Measurements from ENCODE around the gene AATK.
A peak's percentile ranks its signal among the peaks of the same experiment; 100 is the strongest.
"Not testable (repeated sequence)": the region's sequence is repeated elsewhere in the genome, so short reads cannot be mapped to it uniquely, and the experiment has no call there.

Gene AATK

DNA sequence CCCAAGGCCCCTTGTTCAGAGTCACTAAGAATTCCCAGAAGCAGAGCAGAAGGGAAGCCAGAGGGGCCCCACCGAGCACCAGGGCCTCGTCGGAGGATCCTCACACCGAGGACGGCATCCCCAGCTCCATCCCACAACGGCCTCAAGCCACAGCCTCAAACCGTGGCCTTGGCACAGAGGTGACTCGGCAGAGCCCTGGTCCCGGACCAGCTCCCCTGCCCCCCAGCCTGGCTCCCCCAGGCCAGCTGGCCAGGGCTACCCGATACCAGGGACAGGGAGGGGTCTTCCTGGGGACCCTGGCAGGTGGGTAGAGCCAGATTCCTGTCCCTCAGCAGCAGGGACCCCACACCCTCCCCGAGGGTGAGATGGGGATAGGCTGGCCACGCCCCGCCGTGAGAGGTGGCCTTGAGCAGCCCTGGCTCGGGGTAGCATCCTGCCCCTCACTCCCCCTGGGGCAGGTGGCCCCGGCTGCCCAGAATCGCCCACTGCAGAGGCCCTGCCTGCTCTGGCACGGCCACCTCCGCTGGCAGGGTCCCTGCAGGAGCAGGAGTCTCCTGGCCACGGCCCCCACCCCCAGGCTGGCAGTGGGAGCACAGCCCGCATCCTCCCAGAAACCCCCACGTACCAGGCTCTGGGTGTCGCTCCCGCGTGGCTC is 6.3 kb downstream of the AATK start:
- DNase-seq = no peak

DNA sequence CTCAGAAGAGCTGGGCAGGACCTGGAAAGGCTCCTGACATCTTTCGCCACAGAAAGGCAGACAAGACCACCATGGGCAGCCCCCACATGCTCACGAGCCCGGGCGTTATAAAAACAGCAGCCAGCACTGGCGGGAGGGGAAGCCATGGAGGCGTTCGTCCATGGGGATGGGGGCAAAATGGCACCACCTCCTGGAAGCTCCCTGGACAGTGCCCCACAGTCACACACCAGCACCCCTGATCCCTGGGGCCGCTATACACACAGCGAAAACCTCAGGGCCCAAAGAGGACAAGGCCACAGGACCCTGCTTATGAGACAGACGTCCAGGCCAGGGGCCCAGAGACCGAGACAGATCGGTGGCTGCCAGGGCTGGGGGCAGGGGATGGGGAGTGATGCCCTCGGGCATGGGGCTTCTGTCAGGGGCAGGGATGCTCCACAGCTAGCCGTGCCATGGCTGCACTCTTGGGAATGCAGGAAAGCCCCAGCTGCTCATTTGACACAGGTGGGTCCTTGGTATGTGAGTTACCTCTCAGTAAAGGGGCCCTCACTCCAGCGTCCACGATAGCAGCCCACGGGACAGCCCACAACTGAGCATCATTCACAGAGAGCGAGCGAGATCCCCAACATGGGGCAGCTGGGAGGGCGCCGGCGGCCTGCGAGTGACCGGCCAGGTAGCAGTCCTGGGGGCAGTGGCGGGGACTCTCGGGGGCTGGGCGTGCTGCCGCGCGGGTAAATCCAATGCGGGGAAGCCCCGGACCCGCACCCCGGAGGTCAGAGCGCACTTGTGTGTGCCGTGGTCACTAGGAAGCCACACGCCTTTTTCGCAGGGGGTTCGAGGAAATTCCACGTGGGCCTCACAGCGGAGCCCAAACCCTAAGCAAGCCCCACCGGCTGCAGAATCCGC is 7.1 kb downstream of the AATK start:
- DNase-seq = no peak

DNA sequence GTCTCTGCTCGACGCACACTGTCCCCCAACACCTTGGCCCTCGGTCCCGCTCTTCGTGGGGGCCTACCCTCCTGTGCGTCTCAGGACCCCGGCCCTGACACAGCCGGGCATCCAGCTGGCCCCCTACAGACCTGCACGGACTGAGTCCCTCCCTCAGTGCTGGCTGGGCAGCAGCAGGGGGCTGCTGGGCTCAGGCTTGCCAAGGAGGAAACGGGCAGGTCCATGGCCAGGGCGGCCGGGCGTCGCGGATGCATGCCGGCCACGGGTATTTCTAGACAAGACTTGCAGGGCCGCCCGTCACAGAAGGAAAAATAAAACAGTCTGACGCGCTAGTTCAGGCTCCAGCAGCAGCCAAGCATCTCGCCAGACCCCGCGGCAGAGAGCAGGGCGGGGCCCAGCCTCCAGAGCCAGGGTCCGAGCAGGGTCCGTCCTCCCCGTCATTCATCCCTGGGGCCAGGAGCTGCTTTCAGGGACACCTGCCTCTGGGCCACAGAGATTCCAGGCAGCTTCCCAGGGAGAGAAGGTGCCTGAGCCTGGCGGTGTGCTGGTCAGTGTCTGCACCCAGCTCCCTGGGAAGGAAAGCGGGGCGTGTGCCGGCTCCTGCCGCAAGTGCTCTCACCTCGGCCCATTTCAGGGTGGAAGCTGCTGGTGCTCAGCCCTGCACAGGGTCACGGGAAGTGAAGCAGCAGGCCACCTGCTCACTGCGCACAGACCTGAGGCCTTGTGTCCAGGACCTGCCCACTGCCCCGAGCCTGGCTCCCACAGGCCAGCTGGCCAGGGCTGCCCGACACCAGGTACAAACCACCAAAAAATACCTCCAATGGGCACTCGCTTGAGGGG is 8.0 kb downstream of the AATK start:
- no peak for DNase-seq

DNA sequence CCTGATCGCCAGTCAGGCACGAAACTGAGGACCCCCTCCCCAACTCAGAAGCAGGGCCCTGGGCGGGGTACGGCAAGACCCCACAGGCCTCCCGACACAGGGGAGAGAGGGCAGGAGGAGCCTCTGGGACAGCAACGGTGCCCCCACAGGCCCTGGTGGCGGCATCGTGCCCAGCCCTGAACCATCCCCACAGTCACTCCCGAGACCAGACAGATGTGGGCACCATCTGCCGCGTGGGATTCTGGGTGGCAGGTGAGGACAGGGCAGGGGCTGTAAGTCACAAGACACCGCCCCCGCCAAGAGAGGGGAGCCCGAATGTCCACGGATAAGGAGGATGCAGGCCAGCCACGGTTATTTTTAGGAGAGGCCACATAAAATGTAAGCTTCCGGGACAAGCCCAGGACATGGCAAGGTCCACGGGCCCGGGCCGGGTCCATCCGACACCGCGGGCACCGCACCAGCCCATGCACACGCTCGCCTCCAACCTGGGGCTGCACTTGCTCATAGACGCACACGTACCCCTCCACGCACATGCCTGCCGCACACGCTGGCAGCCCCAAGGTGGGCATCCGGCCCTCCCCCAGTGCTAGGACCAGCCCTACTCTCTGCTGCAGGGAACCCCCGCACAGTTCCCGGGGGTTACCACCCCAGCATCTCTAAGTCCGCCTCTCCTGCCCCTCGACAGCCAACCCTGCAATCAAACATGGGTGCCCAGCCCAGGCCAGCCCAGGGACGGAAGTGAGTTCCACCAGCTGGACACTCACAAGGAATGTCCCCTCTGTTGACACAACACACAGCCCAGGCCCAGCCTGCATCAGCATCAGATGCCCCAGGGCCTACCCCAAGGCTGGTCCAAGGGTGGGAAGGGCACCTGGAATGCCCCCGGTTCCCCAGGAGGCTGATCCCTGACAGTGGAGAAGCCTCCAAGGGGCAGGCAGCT is 8.9 kb downstream of the AATK start:
- no peak for DNase-seq

DNA sequence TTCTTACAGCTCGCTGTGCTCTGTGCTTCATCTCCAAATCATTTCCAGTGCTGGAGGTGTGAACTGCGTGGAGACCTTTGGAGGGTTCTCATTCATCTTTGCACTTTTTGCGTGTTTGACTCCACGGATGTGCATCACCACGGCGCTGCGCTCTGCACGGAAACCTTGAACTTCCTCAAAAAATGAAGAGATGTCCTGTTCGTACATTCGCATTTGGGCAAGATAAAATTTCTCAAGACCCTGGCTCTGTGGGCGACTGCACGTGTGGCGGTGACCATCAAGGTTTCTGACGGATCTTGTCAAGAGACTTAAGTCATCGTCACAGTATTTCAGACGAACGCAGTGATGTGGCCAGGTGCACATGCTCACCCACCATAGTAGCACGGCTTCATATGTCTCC is 11.1 kb downstream of the AATK start:
- DNase-seq = no peak

DNA sequence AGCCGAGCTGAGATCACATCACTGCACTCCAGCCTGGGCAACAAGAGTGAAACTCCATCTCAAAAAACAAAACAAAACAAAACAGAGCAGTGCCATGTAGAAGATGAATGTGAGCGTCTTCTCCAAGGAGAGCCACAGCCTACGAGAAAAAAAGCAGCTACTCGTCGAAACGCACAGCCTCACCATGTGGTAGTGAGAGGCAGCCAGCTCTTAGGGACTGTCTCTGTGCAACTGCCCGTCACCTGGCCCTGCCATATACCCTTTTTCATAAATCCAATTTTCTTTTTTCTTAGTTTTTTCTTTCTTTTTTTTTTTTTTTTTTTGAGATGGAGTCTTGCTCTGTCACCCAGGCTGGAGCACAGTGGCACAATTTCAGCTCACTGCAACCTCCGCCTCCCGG is 12.0 kb downstream of the AATK start:
- DNase-seq = not testable (repeated sequence)

DNA sequence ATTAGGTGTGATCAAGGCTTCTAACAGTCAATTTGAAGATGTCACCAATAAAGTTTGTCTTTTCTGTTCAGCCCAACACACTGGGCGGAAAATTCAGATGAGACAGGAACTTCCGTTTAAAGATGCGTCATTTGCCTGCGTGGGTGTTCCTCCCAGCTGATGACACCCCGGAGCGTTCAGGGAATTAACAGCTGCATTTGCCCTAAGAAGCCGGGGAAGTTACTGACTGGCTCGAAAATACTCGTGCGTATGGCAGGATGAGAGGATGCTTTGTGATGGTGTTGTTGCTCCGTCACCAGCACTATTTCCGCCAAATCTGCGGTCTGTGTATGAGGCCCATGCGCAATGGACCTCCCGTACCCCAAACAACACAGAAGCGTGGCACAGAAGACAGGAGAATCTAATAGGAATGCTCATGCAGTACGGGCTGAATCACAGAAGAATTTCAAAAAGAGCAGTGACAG is 12.6 kb downstream of the AATK start:
- DNase-seq = no peak

DNA sequence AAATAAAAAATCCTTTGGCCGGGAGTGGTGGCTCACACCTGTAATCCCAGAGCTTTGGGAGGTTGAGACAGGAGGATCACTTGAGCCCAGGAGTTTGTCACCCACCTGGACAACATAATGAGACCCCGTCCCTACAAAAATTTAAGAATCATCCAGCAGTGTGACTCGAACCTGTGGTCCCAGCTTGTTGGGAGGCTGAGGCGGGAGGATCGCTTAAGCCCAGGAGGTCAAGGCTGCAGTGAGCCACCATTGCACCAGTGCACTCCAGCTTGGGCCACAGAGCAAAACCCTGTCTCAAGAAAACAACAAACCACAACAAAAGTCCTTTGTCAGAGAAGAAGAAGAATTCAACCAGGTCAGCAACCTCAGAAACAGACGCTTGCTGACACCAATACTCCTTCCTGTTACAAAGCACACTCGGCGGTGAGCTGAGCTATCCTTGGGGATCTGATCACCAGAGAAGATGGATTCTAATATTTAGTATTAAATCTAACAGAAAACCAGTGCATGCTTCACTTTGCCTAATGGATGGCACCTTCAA is 13.7 kb downstream of the AATK start:
- no peak for DNase-seq

DNA sequence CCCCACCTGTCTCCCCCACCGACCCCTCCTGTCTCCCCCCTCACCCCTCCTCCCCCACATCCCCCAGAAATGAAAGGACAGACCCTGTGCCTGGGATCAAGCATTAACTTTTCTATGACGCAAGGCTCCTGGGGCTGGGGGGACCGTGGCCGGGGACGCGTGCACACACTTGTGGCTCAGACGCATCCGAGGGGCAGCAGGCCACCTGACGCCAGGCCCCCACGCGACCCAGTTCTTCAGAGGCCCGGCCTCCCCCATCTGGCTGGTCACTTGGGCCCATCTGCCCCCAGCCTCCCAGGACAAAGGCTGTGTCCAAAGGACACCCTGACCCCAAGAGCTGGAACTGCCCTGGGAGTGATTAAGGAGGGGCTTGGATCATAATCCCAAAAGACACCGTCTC is 14.7 kb downstream of the AATK start:
- no peak for DNase-seq

DNA sequence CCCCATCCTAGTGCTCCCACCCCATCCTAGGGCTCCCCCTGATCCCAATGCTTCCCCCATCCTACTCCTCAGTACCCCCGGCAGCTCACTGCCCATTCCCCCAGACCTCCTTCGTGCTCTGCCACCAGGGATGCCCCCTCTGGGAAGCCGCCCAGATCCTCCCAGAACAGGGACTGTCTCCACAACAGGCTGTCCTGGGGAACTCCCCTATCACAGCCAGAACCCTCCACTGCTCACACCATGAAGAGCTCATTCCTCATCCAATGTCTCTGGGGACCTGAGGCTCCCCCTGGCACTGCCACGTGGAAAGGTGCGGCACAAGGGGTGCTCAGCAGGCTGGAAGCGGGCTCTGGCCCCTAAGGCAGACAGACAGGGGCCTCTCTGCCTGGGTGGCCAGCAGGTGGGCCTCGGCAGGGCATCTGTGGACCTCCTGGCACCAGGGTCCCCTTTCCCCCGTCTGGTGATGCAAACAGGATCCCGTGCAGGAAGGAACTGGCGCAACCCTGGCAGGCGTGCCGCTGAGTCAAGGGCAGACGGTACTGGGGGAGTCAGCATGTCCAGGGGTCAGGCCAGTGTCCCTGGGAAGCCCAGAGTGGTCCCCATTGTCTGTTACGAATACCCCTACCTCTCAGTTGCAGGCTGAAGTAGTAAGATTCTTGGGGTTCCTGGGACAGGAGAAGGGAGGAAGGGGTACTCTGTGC is 15.5 kb downstream of the AATK start:
- DNase-seq = no peak

DNA sequence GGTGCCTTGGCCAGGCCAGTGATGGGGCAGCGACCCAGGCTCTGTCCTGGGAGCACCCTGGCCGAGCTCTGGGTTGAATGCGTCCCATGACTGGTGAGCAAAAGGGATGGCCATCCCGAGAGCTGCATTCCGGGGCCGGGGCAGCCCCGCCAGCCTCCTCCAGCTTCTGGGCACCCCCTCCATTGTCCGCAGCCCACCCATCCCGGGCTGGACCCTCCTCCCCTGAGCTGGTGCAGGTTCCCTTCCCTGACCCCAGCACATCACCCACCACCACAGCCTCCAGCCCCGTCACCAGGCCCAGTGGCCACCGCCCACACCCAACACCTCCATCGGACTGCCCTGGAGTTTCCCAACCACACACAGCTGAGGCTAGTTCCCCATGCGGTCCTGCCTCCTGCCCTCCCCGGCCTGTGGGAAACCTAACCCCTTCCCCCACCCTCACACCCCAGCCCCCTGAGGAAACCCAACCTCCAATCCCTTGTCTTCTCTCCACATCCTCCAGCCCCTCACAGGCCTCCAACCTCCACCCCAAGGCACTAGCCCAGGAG is 17.0 kb downstream of the AATK start:
- no peak for DNase-seq

DNA sequence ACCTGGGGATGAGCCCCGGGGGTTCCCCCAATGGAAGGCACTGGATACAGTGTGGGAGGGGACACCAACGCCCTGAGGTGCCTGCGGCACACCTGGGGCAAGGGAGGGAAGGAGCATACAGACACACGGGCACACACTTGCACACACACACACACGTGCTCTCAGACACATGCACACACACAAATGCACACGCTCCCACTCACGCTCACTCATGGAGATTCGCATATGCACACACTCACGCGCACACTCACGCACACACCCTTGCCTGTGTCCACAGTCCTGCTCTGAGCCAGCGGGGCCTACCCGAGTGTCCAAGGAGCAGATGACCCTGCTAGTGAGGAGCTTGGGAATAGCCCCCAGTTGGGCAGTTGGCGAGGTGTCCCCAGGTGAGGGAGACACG is 17.4 kb downstream of the AATK start:
- DNase-seq = no peak

DNA sequence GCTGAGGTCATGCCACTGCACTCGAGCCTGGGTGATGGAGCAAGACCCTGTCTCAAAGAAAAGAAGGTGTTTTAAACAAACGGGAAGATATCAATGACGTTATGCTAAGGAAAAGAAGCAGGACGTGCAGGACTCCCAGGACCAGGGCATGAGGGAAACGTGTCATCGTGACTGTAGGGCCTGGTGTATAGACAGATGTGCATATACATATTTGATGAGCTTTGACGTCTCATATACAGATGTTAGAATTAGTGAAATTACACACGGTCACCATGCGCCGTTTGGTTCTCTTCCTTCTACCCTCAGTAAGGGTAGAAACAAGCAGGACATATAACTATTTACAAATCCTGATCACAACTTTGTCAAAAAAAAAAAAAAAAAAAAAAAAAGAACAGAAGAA is 18.3 kb downstream of the AATK start:
- no peak for DNase-seq

DNA sequence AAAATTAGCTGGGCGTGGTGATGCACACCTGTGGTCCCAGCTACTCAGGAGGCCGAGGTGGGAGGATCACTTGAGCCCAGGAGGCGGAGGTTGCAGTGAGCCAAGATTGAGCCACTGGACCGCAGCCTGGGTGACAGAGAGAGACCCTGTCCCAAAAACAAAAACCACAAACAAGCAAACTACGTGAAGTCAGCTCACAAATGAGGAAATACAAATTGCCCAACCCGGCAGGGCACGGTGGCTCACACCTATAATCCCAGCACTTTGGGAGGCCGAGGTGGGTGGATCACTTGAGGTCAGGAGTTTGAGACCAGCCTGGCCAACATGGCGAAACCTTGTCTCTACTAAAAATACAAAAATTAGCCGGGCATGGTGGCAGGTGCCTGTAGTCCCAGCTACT is 19.8 kb downstream of the AATK start:
- not testable (repeated sequence) for DNase-seq

DNA sequence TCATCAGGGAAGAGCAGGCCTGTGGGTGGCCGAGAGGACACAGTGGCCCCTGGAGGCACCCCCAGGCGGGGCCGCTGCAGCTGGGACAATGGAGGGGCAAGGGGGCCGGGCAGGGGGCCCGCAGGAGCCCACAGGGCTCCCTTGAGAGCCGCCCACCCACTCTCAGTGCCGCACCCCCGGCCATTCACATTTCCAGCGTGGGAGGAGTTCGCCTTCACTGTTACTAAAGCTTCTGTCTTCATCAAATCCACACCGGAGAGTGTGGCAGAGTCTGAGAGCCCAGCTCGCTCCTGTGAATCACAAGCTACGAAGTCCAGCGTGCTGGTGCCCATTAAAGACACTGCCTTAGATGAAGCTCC is 21.6 kb downstream of the AATK start:
- DNase-seq = no peak

DNA sequence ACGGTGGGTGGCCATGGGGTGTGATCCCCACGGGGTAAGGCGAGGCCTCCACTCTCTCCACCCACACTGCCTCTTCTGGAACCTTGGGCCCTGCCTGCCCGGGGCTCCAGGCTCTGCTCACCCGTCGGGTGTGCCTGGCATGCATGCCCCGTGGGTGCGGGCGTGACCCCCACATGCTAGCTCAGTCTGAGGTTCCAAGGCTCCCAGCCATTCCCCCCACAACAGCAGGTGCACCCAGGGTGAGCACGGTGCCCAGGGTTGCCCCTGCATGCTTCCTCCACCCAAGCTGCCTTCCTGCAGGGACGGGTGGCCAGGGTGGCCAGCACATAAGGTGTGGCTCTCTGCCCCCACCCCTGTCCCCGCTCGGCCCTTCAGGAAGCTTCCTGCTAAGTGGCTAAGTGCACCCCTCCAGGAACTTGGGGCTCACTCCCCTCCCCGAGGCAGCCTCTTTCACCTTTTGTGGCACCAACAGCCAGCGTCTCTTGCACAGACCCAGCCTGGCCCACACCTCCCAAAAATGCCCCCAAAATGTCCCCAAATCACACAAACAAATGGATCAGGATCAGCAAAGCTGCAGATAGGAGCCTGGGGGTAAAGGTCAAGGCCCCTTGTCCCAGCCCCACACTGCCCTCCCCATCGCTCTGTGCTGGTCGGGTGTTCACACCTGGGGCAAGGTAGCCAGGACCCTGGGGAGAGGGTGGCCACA is 22.2 kb downstream of the AATK start:
- DNase-seq = no peak

DNA sequence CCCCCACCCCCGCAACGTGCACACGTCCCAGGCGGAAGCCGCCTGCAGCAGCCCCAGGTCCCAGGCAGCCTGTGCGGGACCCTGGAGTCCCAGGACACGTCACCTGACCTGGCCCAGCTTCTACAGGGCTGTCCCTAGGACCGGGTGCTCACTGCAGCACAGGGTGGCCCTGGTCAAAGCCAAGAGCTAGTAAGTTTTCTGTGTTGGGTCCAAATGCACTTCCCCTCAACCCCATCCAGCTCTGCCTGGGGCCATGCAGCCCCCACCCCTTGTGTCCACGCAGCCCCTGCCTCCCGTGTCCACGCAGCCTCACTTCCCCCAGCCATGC is 22.9 kb downstream of the AATK start:
- no peak for DNase-seq

DNA sequence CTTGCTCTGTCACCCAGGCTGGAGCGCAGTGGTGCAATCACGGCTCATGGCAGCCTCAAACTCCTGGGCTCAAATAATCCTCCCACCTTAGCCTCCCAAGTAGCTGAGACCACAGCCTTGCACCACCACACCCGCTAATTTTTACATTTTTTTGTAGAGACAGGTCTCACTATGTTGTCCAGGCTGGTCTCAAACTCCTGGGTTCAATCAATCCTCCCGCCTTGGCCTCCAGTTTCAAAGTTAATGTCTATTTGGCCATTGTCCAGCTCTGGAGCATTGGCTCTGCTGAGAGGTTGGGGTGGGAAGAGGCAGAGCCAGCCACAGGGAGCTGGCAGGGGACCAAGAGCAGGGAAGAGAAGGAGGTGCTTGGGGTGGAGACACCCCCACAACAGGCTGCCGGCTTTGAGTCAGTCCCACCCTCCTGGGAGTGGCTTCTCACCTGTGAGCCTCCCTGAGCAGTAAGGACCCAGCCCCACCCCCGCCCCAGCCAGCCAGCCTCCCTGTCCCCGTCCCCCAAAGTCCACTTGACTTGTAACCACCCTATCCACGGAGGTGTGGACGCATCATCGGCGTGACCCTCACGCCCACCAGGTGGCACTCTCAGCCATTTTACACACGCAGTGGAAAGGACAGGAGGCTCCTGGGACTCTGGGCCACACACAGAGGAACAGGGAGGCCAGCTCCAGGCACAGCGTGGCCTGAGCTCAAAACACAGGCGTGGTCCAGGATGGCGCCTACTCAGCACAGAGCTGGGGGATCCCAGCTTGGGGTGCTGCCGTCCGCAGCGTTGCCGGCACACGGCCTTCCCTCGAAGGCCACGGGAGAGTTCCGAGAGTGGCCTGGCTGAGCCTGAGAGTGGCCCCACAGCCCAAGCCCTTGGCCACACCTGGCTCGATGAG is 23.5 kb downstream of the AATK start:
- DNase-seq = peak; percentile 57

DNA sequence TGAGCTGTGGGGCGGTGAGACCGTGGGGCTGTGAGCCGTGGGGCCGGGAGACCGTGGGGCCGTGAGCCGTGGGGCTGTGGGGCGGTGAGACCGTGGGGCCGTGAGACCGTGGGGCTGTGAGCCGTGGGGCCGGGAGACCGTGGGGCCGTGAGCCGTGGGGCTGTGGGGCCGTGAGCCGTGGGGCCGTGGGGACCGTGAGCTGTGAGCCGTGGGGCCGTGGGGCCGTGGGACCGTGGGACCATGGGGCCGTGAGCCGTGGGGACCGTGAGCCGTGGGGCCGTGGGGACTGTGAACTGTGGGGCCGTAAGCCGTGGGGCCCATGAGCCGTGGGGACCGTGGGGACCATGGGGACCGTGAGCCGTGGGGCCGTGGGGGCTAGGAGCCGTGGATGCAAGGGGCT is 25.3 kb downstream of the AATK start:
- no peak for DNase-seq

DNA sequence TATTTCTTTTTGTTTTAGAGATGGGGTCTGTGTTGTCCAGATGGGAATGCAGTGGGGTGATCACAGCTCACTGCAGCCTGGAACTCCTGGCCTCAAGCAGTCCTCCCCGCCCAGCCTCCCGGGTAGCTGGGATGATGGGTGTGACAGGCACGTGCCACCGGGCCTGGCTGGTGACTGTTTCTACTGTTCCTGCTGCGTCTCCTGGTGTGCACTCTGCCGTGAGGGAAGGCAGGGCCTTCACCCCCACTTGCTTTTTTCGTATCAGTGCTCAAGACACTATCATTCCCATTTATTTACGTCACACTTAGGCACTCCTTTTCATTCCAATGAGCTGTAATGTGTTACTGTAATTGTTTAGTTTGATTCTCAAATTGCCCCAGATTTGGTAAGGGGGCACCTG is 26.0 kb downstream of the AATK start:
- DNase-seq = no peak

All from activated gamma-delta T cell treated with Interleukin-2 at 50 U/mL for 16 hours (primary cell).